MM.1S (cell line): ENCODE data around the gene PRDX2.
A peak's percentile ranks its signal among the peaks of the same experiment; 100 is the strongest.

ENCODE experiments used
- DNase-seq: peaks from one replicate; pipeline ENCODE4 v3.0.0-alpha.2; 2015
- H2AFZ ChIP-seq: fragments of 300-600 bp; sonication (generic); 2 replicates; pipeline ENCODE4 v1.6.0; 2016; ENCODE audit warnings: antibody characterized with exemption, low read length
- H3F3A ChIP-seq: fragments of 300-600 bp; sonication (generic); 2 replicates; pipeline ENCODE4 v1.6.1; 2016; ENCODE audit warnings: mild to moderate bottlenecking, antibody characterized with exemption, low read length, moderate library complexity, mixed read lengths; ENCODE audit not compliant: insufficient read depth
- H3K27ac ChIP-seq: fragments of 300-600 bp; sonication (generic); 2 replicates; pipeline ENCODE4 v1.5.1; 2016; ENCODE audit warnings: mild to moderate bottlenecking, low read length
- H3K27me3 ChIP-seq: fragments of 300-600 bp; sonication (generic); replicated peaks from 2 replicates; pipeline ENCODE4 v1.6.0; 2016; ENCODE audit warnings: low read length; ENCODE audit not compliant: insufficient read depth
- H3K36me3 ChIP-seq: fragments of 300-600 bp; sonication (generic); replicated peaks from 2 replicates; pipeline ENCODE4 v1.6.1; 2016; ENCODE audit warnings: mild to moderate bottlenecking, low read length, mixed read lengths; ENCODE audit not compliant: insufficient read depth
- H3K4me1 ChIP-seq: fragments of 300-600 bp; sonication (generic); 2 replicates; pipeline ENCODE4 v1.6.1; 2016; ENCODE audit warnings: low read length, mixed read lengths
- H3K4me2 ChIP-seq: fragments of 300-600 bp; sonication (generic); 2 replicates; pipeline ENCODE4 v1.6.0; 2016; ENCODE audit warnings: low read depth, low read length
- H3K4me3 ChIP-seq: fragments of 300-600 bp; sonication (generic); 2 replicates; pipeline ENCODE4 v1.5.1; 2016; ENCODE audit warnings: low read length, mixed read lengths
- H3K79me2 ChIP-seq: fragments of 300-600 bp; sonication (generic); 2 replicates; pipeline ENCODE4 v1.6.1; 2016; ENCODE audit warnings: mixed run types, low read length, mixed read lengths
- H3K9ac ChIP-seq: fragments of 300-600 bp; sonication (generic); 2 replicates; pipeline ENCODE4 v1.6.1; 2016; ENCODE audit warnings: low read length, mixed read lengths
- H3K9me2 ChIP-seq: fragments of 300-600 bp; sonication (generic); replicated peaks from 2 replicates; pipeline ENCODE4 v1.6.1; 2016; ENCODE audit warnings: mild to moderate bottlenecking, low read length, mixed read lengths; ENCODE audit not compliant: insufficient read depth
- H3K9me3 ChIP-seq: fragments of 300-600 bp; sonication (generic); replicated peaks from 2 replicates; pipeline ENCODE4 v1.6.1; 2016; ENCODE audit warnings: mild to moderate bottlenecking, low read length, mixed read lengths; ENCODE audit not compliant: insufficient read depth
- H4K20me1 ChIP-seq: fragments of 300-600 bp; sonication (generic); 2 replicates; pipeline ENCODE4 v1.6.1; 2016; ENCODE audit warnings: mild to moderate bottlenecking, low read length, moderate library complexity, mixed read lengths; ENCODE audit not compliant: insufficient read depth
- EZH2 ChIP-seq: fragments of 300-600 bp; sonication (generic); optimal IDR thresholded peaks from 2 replicates; pipeline ENCODE3; 2017; ENCODE audit warnings: low read depth, mild to moderate bottlenecking, antibody characterized with exemption, low read length, mixed read lengths
- EZH2phosphoT487 ChIP-seq: fragments of 300-600 bp; sonication (generic); IDR thresholded peaks from 2 replicates; pipeline ENCODE4 v1.6.1; 2018; ENCODE audit warnings: antibody characterized with exemption, low read length
- TF ChIP-seq, protein P1 (sequence below): fragments of 300-600 bp; sonication (generic); IDR thresholded peaks from 2 replicates; pipeline ENCODE4 v1.5.1; 2016; ENCODE audit warnings: antibody characterized with exemption, low read length, mixed read lengths

Gene PRDX2

DNA sequence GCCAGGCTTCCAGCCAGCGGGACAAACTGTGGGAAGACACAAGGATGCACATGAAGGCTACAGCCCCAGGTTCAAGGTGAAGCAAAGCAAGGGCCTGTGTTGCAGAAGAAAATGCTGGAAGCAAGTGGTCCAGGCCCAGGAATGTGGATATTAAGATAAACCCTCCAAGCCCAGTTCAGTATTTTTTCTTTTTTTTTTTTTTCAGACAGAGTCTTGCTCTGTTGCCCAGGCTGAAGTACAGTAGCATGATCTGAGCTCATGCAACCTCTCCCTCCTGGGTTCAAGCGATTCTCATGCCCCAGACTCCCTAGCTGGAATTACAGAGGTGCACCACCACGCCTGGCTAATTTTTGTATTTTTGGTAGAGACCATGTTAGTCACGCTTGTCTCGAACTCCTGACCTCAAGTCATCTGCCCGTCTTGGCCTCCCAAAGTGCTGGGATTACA lies 4.4 kb downstream of the PRDX2 start:
- Histone ChIP-seq H3K9me2 (no peaks in the 10 kb centered on the region), H3F3A (peaks cover 19% of the 10 kb centered on the region), H3K4me3 (no peak overlapping the region), H3K4me1 (peaks cover 16% of the 10 kb centered on the region; the same call in 1 of the 2 replicates), H3K4me2 (no peak overlapping the region), H3K79me2 (peaks cover 24% of the 10 kb centered on the region), H3K27ac (no peak overlapping the region), H3K9ac (no peak overlapping the region), H4K20me1 (no peaks in the 10 kb centered on the region), H3K9me3 (no peaks in the 10 kb centered on the region), H3K27me3 (no peaks in the 10 kb centered on the region), H2AFZ (no peak overlapping the region), H3K36me3 (no peaks in the 10 kb centered on the region; the same call in 1 of the 2 replicates)
- DNase-seq, result no peak
- TF ChIP-seq, protein P1, sequence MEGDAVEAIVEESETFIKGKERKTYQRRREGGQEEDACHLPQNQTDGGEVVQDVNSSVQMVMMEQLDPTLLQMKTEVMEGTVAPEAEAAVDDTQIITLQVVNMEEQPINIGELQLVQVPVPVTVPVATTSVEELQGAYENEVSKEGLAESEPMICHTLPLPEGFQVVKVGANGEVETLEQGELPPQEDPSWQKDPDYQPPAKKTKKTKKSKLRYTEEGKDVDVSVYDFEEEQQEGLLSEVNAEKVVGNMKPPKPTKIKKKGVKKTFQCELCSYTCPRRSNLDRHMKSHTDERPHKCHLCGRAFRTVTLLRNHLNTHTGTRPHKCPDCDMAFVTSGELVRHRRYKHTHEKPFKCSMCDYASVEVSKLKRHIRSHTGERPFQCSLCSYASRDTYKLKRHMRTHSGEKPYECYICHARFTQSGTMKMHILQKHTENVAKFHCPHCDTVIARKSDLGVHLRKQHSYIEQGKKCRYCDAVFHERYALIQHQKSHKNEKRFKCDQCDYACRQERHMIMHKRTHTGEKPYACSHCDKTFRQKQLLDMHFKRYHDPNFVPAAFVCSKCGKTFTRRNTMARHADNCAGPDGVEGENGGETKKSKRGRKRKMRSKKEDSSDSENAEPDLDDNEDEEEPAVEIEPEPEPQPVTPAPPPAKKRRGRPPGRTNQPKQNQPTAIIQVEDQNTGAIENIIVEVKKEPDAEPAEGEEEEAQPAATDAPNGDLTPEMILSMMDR, result no peak
- TF ChIP-seq EZH2 (no peak), EZH2phosphoT487 (no peak)

GRCh38 chr19:12796146-12797071 lies 5.2 kb downstream of the PRDX2 start:
- H3K79me2 ChIP-seq, result peaks cover 27% of the 10 kb centered on the region
- TF ChIP-seq EZH2, result no peak
- TF ChIP-seq, protein P1, result peak; percentile 95
- peak; percentile 67 for DNase-seq
- H3K9ac ChIP-seq, result no peak overlapping the region
- H3K4me3 ChIP-seq, result no peak overlapping the region
- no peak overlapping the region for H2AFZ ChIP-seq
- no peak overlapping the region for H3K27ac ChIP-seq
- H3K9me2 ChIP-seq, result no peaks in the 10 kb centered on the region
- H3F3A ChIP-seq, result peaks cover 27% of the 10 kb centered on the region
- no peaks in the 10 kb centered on the region for H4K20me1 ChIP-seq
- no peaks in the 10 kb centered on the region for H3K9me3 ChIP-seq
- no peaks in the 10 kb centered on the region for H3K27me3 ChIP-seq
- H3K36me3 ChIP-seq, result no peaks in the 10 kb centered on the region; the same call in 1 of the 2 replicates
- peaks cover 15% of the 10 kb centered on the region; the same call in 1 of the 2 replicates for H3K4me1 ChIP-seq
- H3K4me2 ChIP-seq, result peak overlapping the region; percentile 40; the same call in 1 of the 2 replicates

- Histone ChIP-seq H3K9ac (no peak overlapping the region), H3K9me3 (no peaks in the 10 kb centered on the region), H3K27ac (no peak overlapping the region), H3K4me1 (peaks cover 17% of the 10 kb centered on the region), H3K36me3 (no peaks in the 10 kb centered on the region; the same call in 1 of the 2 replicates), H2AFZ (no peak overlapping the region), H3K4me2 (no peak overlapping the region), H3K79me2 (peaks cover 15% of the 10 kb centered on the region), H4K20me1 (no peaks in the 10 kb centered on the region), H3K9me2 (no peaks in the 10 kb centered on the region), H3F3A (peaks cover 36% of the 10 kb centered on the region), H3K4me3 (no peak overlapping the region), H3K27me3 (no peaks in the 10 kb centered on the region)
- TF ChIP-seq EZH2, result no peak
- TF ChIP-seq, protein P1, result no peak
- no peak for TF ChIP-seq EZH2phosphoT487
- DNase-seq, result no peak
These were observed 6.6 kb downstream of the PRDX2 start for GRCh38 chr19:12794971-12795381.
